PC-3 (cell line): ENCODE data around the gene IL1RAPL2.

Experiments
- EZH2 ChIP-seq: fragments of 300-600 bp; sonication (generic); IDR thresholded peaks from one replicate; pipeline ENCODE4 v1.6.1; 2017; ENCODE audit warnings: antibody characterized with exemption, mild to moderate bottlenecking, low read length; ENCODE audit not compliant: unreplicated experiment
- EZH2phosphoT487 ChIP-seq: fragments of 300-600 bp; sonication (generic); IDR thresholded peaks from 2 replicates; pipeline ENCODE4 v1.6.1; 2018; ENCODE audit warnings: mild to moderate bottlenecking, antibody characterized with exemption, low read length, borderline replicate concordance
- TF ChIP-seq, protein P1 (sequence below): fragments of 300-600 bp; sonication (generic); conservative IDR thresholded peaks from 2 replicates; pipeline ENCODE4 v1.5.1; 2017; ENCODE audit warnings: antibody characterized with exemption, low read depth, mild to moderate bottlenecking, low read length

DNA sequence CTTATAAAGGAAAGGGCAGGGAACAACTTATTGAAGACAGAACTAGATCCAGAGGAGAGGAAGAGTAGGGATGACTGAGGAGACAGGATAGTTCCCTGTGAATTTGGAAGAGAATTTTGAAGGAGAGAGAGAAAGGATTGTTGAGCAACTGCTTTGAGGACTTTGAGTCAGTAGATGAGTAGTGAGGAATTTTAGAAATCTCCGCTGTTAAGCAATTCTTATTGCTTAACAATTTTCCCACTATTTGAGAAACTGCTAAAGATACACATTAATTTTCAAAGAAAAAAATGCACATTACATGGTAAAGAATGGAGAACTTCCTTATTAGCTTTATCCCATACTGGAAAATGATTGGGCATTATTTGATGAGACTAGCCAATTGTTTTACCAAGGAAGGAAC, 1140.0 kb downstream of the IL1RAPL2 start:
- TF ChIP-seq, protein P1, sequence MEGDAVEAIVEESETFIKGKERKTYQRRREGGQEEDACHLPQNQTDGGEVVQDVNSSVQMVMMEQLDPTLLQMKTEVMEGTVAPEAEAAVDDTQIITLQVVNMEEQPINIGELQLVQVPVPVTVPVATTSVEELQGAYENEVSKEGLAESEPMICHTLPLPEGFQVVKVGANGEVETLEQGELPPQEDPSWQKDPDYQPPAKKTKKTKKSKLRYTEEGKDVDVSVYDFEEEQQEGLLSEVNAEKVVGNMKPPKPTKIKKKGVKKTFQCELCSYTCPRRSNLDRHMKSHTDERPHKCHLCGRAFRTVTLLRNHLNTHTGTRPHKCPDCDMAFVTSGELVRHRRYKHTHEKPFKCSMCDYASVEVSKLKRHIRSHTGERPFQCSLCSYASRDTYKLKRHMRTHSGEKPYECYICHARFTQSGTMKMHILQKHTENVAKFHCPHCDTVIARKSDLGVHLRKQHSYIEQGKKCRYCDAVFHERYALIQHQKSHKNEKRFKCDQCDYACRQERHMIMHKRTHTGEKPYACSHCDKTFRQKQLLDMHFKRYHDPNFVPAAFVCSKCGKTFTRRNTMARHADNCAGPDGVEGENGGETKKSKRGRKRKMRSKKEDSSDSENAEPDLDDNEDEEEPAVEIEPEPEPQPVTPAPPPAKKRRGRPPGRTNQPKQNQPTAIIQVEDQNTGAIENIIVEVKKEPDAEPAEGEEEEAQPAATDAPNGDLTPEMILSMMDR, result no peak
- TF ChIP-seq EZH2phosphoT487 (no peak), EZH2 (no peak)
